ENCODE results near the gene CLEC2L.

Gene CLEC2L

DNA sequence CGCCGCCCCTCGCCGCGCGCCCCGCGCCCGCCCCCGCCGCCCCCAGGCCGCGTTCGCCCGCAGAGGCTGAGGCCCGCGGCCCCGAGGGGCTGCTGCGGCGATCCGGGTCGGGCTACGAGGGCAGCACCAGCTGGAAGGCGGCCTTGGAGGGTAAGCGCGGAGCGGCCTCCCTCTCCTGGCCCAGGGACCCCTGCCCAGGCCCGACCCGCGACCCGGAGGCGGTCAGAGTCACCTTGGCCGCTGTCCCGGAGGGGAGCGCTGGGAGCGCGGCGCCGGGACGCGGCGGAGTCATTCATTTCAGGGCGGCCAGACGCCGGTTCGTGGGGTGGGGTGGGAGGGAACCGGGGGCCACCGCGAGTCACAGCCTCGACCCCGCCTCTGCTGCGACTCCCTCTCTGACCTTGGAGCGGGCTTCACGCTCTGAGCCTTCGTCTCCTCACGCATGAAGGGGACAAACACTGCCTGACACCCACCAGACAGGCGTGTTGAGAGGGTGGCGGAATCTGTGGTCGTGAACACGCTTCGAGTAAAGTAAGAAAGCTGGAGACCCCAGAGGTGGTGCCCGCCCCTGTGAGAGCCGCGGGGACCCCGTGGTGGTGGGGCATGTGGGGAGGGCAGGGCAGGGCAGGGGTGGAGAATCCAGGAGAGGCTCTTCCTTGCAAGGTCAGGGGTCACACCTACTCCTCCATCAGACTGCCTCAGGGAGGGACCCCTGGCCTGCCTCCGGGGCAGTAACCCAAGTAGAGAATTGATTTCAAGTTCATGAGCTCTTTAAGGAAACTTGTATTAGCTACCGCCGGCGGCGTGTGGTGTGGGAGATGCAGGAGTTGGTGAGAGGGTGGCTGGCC, 707 bp downstream of the CLEC2L start:
- no peak for DNase-seq

DNA sequence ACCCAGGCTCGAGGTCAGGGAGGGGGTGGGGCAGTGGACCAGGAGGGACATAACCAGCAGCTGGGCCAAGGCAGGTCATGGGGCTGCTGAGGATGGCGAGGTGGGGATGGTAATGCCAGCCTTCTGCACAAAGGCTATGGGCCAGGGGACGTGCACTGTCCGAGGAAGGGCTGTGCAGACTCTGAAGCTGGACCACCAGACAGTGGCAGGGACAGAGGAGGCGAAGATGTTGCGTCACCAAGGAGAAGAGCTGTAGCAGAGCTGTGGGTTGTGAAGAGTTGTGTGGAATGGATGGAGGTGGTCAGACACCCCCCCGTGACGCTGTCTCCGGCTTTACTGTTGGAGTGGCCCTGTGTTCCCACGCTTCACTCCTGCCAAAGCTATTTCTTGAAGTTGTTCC, 1.8 kb downstream of the CLEC2L start:
- no peak for DNase-seq

DNA sequence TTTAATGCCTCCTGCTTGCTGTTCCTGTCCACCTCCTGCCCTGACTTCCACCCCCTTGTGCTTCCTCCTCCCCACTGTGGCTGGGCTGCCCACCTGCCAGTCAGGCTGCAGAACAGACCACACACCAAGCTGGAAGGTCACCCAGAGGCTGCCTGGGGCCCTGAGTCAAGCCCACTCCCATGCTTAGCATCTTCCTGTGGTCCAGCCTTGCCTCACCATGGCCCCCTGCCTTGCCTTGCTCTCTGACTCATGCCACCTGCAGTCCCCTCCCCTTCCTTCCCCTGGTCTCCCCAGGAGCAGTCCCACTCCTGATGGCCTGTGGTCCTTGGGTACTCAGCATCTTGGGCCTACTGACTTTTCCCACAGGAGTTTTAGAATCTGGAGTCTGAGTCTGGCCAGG, 2.3 kb downstream of the CLEC2L start:
- no peak for DNase-seq

DNA sequence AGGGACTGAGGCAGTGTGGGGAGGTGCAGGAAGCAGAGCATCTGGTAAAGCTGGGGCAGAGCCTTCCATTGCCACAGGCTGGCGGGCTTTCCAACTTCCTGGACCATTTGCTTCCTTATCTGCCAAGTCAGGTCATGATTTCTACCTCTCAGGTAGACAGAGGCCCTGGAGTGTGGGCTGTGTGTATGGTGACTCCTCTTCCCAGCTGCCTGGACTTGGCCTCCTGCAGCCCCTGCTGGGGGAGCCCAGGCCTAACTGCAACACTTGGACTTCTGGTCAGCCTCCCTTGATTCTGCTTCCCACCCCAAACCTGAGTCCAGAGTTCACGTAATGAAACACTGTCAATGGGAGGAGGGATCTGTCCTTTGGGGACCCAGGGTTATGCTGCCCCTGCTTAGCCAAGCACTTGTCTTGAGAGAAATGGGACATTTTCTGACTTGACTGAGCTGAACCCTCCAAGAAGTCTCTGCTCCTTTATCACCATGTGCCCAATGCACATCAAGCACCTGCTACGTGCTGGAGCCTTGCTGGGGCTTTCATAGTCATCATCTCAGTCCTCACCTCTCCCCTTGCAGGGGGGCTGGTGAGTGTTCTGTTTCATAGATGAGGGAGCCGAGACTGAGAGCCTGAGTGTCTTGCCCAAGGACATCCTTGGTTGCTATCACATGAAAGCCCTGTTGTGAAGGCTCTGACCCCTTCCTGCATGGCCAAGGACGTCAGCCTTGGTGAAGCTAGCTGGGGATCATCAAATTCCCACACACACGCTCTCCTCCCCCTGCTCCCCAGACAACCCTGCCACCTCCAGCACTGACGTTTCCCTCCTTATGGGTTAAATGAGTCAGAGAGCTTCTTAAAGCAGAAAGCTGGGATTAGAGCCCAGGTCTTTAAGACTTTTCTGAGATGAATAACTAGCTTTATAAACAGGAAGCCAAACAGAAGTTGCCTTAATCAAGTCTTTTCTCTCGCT, 3.4 kb downstream of the CLEC2L start:
- DNase-seq = no peak

- DNase-seq = no peak
Measured at GRCh38 chr7:139531094-139531493, 7.6 kb downstream of the CLEC2L start.

- DNase-seq = no peak
Measured at GRCh38 chr7:139532636-139533155, 9.2 kb downstream of the CLEC2L start.

- DNase-seq = no peak
Measured at GRCh38 chr7:139534096-139534495, 10.6 kb downstream of the CLEC2L start.

GRCh38 chr7:139534966-139535651, 11.6 kb downstream of the CLEC2L start:
- no peak for DNase-seq

DNA sequence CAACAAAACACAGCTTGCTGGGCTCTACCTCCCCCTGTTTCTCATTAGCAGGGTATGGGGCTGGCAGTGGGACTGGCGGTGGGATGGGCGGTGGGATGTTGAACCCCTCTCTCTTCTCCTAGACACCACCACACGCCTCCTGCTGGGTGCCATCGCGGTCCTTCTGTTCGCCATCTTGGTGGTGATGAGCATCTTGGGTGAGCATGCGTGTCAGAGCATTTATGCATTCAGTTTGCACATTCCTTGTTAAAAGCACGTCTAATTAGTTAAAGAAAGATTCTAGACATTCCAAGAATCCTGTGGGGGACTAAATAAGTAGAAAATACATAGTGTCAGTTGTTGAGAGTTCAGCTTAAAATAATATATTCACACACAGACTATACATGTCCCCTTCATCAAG, 12.7 kb downstream of the CLEC2L start:
- DNase-seq = no peak

DNA sequence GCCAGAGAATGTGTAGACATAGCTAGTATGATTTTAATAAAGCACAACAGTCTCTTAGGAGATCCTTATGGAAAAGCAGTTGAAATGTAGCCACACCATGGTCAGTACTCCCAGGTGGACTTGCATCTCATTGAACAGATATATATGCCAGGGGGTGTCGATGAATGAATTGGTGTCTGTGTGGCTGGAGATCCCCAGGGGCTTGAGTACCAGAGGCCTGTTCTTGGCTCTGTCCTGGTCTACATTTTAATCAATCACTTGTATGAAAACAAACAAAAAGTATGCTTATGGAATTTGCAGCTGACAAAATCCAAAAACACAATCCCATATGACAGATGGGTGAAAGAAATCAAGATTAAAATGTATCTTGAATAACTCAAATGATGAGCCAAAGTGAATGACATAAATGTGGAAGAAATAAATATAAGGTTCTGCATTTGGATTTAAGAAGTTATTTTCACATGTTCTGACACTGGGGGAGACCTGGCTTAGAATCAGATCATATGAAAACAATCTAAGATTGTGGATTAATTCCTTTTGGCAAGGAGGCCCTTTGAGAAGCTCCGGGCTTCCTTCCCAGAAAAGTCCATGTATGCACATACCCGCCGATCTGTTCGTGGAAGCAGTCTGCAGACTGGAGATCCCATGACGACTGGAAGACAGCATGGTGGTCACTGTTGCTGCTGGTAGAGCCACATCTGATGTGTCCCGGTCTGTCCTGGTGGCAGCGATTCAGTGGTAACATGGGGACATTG, 15.6 kb downstream of the CLEC2L start:
- DNase-seq = no peak

GRCh38 chr7:139540203-139540602, 16.7 kb downstream of the CLEC2L start:
- DNase-seq = no peak

- DNase-seq = no peak
Measured at GRCh38 chr7:139541600-139542307, 18.3 kb downstream of the CLEC2L start.

DNA sequence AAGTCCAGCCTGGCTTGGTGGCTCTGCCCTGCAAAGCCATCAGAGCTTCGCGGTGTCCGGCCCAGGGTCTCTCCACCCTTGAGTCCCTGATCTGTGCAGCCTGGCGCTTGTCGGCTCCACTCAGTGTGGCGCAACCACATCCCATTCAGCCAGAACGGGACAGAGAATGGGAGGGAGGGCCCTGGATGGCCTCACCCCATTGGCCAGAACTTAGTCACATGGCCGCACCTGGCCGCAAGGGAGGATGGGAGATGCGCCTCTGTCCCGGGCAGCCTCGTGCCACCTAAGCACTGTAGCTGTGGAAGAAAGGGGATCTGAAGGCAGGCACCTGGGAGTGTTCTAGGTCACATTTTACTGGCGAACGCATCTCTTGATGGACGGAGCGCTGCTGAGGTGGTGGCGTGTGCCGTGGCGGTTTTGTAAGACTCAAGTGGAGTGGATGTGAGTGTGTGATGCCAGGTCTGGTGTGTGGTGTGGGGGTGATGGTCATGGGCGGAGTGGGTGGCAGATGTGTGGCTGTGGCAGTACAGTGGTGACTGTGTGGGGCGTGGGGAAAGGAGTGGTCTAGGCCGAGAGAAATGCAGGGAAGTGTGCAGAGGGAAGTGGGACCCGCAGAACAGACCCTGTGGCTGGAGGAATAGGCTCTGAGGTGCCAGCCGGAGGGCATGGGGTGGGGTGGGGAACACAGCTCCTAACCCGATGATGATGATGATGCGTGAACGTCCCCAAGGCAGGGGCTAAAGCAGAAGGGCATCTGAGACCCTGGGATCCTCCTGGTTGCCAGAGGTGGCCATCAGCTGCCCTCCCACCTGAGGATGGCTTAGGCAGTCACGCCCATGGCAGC, 19.0 kb downstream of the CLEC2L start:
- no peak for DNase-seq

- peak; percentile 11 for DNase-seq
Measured at GRCh38 chr7:139543801-139544603, 20.5 kb downstream of the CLEC2L start.

- no peak for DNase-seq
Measured at GRCh38 chr7:139544645-139545044, 21.2 kb downstream of the CLEC2L start.

DNA sequence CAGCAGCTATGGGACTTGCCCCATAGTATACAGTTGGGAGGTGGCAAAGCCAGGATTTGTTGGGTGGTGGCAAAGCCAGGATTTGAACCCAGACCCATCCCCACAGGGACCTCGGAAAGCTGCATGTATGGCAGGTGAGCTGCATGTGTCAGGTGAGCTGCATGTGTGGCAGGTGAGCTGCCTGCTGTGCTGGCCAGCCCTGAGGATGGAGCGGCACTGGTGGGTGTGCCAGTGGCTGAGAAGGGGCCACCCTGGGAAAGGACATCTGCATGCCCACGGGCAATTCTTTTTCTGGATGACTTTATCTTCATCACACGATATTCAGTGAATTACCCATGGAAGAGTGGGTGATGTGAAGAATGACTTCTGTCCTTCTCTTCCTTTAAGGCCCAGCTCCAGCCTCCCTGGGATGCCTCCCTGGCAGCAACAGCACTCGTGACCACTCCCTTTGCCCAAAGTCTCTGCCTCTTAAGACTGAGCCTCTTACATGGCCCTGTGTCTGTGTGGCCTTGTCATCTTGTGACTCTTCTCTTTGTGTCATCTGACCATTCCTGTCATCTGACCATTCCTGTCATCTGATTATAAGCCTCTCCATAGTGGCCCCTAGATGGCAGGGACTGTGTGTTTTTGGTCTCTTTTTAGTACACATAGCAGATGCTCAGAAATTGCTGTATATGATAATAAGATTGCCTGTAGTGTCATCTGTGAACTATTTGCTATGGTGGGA, 25.0 kb downstream of the CLEC2L start:
- no peak for DNase-seq

DNA sequence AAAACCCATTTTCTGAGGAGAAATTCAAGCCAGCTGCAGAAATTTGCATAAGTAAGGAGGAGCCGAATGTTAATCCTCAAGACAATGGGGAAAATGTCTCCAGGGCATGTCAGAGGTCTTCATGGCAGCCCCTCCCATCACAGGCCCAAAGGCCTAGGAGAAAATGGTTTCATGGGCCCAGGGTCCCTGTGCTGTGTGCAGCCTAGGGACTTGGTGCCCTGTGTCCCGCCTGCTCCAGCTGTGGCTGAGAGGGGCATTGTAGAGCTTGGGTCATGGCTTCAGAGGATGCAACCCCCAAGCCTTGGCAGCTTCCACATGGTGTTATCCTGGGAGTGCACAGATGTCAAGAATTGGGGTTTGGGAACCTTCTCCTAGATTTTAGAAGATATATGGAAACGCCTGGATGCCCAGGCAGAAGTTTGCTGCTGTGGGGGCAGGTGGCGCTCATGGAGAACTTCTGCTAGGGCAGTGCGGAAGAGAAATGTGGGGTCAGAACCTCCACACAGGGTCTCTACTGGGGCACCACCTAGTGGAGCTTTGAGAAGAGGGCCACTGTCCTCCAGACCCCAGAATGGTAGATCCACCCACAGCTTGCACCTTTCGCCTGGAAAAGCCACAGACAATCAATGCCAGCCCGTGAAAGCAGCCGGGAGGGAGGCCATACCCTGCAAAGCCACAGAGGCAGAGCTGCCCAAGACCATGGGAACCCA, 30.7 kb downstream of the CLEC2L start:
- peak; percentile 8 for DNase-seq

- no peak for DNase-seq
Measured at GRCh38 chr7:139557857-139558581, 34.5 kb downstream of the CLEC2L start.
